MM.1S (cell line): Measurements from ENCODE around the gene DOK3.
A peak's percentile ranks its signal among the peaks of the same experiment; 100 is the strongest.

Experiments
- DNase-seq: peaks from one replicate; pipeline ENCODE4 v3.0.0-alpha.2; 2015
- H2AFZ ChIP-seq: fragments of 300-600 bp; sonication (generic); 2 replicates; pipeline ENCODE4 v1.6.0; 2016; ENCODE audit warnings: antibody characterized with exemption, low read length
- H3F3A ChIP-seq: fragments of 300-600 bp; sonication (generic); 2 replicates; pipeline ENCODE4 v1.6.1; 2016; ENCODE audit warnings: mild to moderate bottlenecking, antibody characterized with exemption, low read length, moderate library complexity, mixed read lengths; ENCODE audit not compliant: insufficient read depth
- H3K27ac ChIP-seq: fragments of 300-600 bp; sonication (generic); 2 replicates; pipeline ENCODE4 v1.5.1; 2016; ENCODE audit warnings: mild to moderate bottlenecking, low read length
- H3K27me3 ChIP-seq: fragments of 300-600 bp; sonication (generic); replicated peaks from 2 replicates; pipeline ENCODE4 v1.6.0; 2016; ENCODE audit warnings: low read length; ENCODE audit not compliant: insufficient read depth
- H3K36me3 ChIP-seq: fragments of 300-600 bp; sonication (generic); replicated peaks from 2 replicates; pipeline ENCODE4 v1.6.1; 2016; ENCODE audit warnings: mild to moderate bottlenecking, low read length, mixed read lengths; ENCODE audit not compliant: insufficient read depth
- H3K4me1 ChIP-seq: fragments of 300-600 bp; sonication (generic); 2 replicates; pipeline ENCODE4 v1.6.1; 2016; ENCODE audit warnings: low read length, mixed read lengths
- H3K4me2 ChIP-seq: fragments of 300-600 bp; sonication (generic); 2 replicates; pipeline ENCODE4 v1.6.0; 2016; ENCODE audit warnings: low read depth, low read length
- H3K4me3 ChIP-seq: fragments of 300-600 bp; sonication (generic); 2 replicates; pipeline ENCODE4 v1.5.1; 2016; ENCODE audit warnings: low read length, mixed read lengths
- H3K79me2 ChIP-seq: fragments of 300-600 bp; sonication (generic); 2 replicates; pipeline ENCODE4 v1.6.1; 2016; ENCODE audit warnings: mixed run types, low read length, mixed read lengths
- H3K9ac ChIP-seq: fragments of 300-600 bp; sonication (generic); 2 replicates; pipeline ENCODE4 v1.6.1; 2016; ENCODE audit warnings: low read length, mixed read lengths
- H3K9me2 ChIP-seq: fragments of 300-600 bp; sonication (generic); replicated peaks from 2 replicates; pipeline ENCODE4 v1.6.1; 2016; ENCODE audit warnings: mild to moderate bottlenecking, low read length, mixed read lengths; ENCODE audit not compliant: insufficient read depth
- H3K9me3 ChIP-seq: fragments of 300-600 bp; sonication (generic); replicated peaks from 2 replicates; pipeline ENCODE4 v1.6.1; 2016; ENCODE audit warnings: mild to moderate bottlenecking, low read length, mixed read lengths; ENCODE audit not compliant: insufficient read depth
- H4K20me1 ChIP-seq: fragments of 300-600 bp; sonication (generic); 2 replicates; pipeline ENCODE4 v1.6.1; 2016; ENCODE audit warnings: mild to moderate bottlenecking, low read length, moderate library complexity, mixed read lengths; ENCODE audit not compliant: insufficient read depth
- EZH2 ChIP-seq: fragments of 300-600 bp; sonication (generic); optimal IDR thresholded peaks from 2 replicates; pipeline ENCODE3; 2017; ENCODE audit warnings: low read depth, mild to moderate bottlenecking, antibody characterized with exemption, low read length, mixed read lengths
- EZH2phosphoT487 ChIP-seq: fragments of 300-600 bp; sonication (generic); IDR thresholded peaks from 2 replicates; pipeline ENCODE4 v1.6.1; 2018; ENCODE audit warnings: antibody characterized with exemption, low read length
- TF ChIP-seq, protein P1 (sequence below): fragments of 300-600 bp; sonication (generic); IDR thresholded peaks from 2 replicates; pipeline ENCODE4 v1.5.1; 2016; ENCODE audit warnings: antibody characterized with exemption, low read length, mixed read lengths

DOK3 gene

DNA sequence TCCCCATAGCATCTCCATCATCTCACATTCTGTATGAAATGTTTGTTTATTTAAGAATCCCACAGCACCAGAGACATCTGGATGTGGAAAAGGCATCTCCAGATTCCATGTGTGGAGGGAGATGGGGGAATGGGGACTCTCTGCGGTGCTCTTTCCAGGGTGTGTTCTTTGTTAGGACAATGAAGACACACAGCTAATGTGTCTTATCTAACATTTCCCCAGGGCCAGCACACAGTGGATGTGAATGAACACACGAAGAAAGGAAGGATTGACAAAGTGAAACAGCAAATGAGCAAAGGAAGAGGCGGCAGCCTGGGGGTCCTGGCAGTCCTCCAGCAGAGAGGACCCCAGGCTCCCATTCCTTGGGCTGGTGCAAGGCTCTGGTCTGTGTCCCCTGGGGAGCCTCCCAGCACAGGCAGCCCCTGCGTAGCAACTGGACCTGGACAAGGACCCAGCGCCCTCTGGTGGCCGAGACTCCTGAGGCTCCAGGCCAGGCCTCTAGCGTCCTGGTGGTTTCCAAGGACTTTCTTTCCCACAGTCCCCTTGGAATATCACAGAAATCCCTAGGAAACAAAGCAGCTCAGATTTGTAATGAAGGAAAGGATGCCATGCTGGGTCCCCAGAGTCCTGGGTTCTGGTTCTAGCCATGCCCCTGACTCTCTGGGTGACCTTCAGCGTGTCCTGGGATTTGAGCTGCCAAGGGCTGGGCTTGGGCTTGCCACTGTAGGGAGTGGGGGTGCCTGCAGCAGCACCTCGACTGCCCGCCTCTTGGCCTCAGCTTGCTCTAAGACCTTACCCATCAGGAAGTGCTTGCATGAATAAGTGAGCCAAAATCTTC is 8.7 kb downstream of the DOK3 start:
- no peak for TF ChIP-seq EZH2
- TF ChIP-seq, protein P1, sequence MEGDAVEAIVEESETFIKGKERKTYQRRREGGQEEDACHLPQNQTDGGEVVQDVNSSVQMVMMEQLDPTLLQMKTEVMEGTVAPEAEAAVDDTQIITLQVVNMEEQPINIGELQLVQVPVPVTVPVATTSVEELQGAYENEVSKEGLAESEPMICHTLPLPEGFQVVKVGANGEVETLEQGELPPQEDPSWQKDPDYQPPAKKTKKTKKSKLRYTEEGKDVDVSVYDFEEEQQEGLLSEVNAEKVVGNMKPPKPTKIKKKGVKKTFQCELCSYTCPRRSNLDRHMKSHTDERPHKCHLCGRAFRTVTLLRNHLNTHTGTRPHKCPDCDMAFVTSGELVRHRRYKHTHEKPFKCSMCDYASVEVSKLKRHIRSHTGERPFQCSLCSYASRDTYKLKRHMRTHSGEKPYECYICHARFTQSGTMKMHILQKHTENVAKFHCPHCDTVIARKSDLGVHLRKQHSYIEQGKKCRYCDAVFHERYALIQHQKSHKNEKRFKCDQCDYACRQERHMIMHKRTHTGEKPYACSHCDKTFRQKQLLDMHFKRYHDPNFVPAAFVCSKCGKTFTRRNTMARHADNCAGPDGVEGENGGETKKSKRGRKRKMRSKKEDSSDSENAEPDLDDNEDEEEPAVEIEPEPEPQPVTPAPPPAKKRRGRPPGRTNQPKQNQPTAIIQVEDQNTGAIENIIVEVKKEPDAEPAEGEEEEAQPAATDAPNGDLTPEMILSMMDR: peak; percentile 93
- Histone ChIP-seq H4K20me1 (no peaks in the 10 kb centered on the region; the same call in 1 of the 2 replicates), H3K9me3 (no peaks in the 10 kb centered on the region), H3K79me2 (no peaks in the 10 kb centered on the region), H3K36me3 (no peaks in the 10 kb centered on the region), H2AFZ (no peak overlapping the region), H3F3A (peaks cover 14% of the 10 kb centered on the region), H3K27ac (no peak overlapping the region), H3K4me1 (peaks cover 22% of the 10 kb centered on the region), H3K9ac (no peak overlapping the region), H3K27me3 (peaks cover 21% of the 10 kb centered on the region), H3K9me2 (no peaks in the 10 kb centered on the region), H3K4me3 (no peak overlapping the region), H3K4me2 (peak overlapping the region; percentile 14; the same call in 1 of the 2 replicates)
- DNase-seq: peak; percentile 71

DNA sequence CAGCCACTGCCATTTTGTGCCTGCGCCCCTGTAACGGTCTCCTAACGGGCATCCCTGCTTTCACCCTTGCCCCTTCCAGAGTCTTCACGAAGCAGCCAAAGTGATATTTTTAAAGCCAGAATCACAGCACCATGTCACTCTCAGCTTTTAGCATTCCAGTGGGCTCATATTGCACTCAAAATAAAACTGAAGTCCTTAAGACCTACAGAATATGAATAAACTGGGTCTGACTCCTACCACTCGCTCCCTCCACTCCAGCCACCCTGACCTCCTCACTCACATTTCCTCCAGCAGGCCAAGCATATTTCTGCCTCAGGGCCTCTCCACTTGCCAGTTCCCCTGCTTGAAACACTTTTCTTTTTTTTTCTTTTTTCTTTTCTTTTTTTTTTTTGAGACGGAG is 9.8 kb downstream of the DOK3 start:
- H3K4me1 ChIP-seq: peaks cover 22% of the 10 kb centered on the region

DNA sequence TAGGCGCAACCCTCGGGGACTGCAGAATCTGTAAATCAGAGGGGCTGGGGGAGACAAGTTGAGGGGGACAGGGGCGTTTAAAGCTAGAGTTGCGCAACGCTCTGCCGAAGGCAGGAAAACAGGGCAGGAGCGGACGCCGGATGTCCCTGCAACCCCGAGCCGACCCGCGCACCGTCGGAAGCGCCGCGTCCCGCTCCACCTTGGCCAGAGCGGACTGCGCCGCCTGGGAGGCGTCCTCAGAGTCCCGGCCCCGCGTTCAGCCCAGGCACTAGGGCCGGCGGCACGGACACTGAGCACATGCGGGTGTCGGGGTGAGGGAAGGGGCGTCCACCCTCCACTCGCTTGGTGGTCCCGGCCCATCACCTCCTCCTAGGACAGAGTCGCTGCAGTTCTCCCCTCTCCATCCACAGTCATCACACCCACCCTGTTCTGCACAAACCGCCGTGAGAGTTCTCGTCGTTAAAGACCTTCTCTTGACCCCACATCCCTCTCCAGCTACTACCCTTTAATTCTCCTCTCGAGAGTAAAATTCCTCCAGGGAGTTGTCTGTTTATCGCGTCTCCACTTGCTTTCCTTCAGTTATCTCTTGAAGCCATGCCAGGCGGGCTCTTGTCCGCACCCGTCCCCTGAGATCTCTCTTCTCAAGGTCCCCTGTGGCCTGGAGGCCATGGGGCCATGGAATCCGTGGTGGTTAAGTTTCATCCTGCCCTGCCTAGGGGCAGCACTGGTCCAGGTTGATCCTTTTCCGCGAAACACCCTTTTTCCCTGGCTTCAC is 11.4 kb downstream of the DOK3 start:
- H3K9ac ChIP-seq: no peak overlapping the region
- TF ChIP-seq EZH2: no peak
- TF ChIP-seq EZH2phosphoT487: no peak
- TF ChIP-seq, protein P1: no peak

More for the DNA sequence above, 9.8 kb downstream of the DOK3 start:
- Histone ChIP-seq H3K9me2 (no peaks in the 10 kb centered on the region), H3K36me3 (no peaks in the 10 kb centered on the region), H4K20me1 (no peaks in the 10 kb centered on the region; the same call in 1 of the 2 replicates), H3K4me2 (no peak overlapping the region), H3K79me2 (no peaks in the 10 kb centered on the region), H3F3A (peaks cover 14% of the 10 kb centered on the region), H2AFZ (no peak overlapping the region), H3K27ac (no peak overlapping the region), H3K4me3 (no peak overlapping the region), H3K9ac (no peak overlapping the region), H3K27me3 (peaks cover 21% of the 10 kb centered on the region), H3K9me3 (no peaks in the 10 kb centered on the region)
- no peak for DNase-seq
- no peak for TF ChIP-seq EZH2
- TF ChIP-seq, protein P1: no peak
- no peak for TF ChIP-seq EZH2phosphoT487

More for the DNA sequence above, 11.4 kb downstream of the DOK3 start:
- Histone ChIP-seq H3K4me3 (peak overlapping the region; percentile 76), H3K36me3 (no peaks in the 10 kb centered on the region), H3F3A (peaks cover 14% of the 10 kb centered on the region), H3K9me3 (no peaks in the 10 kb centered on the region), H3K27me3 (peaks cover 21% of the 10 kb centered on the region), H3K79me2 (no peaks in the 10 kb centered on the region), H2AFZ (peak overlapping the region; percentile 97), H3K27ac (no peak overlapping the region), H3K9me2 (no peaks in the 10 kb centered on the region), H3K4me1 (peaks cover 22% of the 10 kb centered on the region), H4K20me1 (no peaks in the 10 kb centered on the region; the same call in 1 of the 2 replicates), H3K4me2 (peak overlapping the region; percentile 100)
- DNase-seq: no peak
